HepG2 (cell line): ENCODE data around the gene CLDND2. TPM values are rescaled to one million over a fixed set of nuclear protein-coding genes. Genes with fewer than 3 reads are reported as not detected.

ENCODE experiments used
- ATF7-NPFF ChIP-seq: sonication (generic); formaldehyde crosslinking; IDR thresholded peaks from 2 replicates; pipeline ENCODE4 v1.8.1; 2023; ENCODE audit warnings: mild to moderate bottlenecking, low read depth, missing genetic modification reagents, moderate library complexity
- CBX1 ChIP-seq: IDR thresholded peaks from one replicate; pipeline ENCODE4 v1.6.1; 2016; ENCODE audit warnings: antibody characterized with exemption, low read depth
- EEA1 ChIP-seq: sonication (generic); formaldehyde crosslinking; IDR thresholded peaks from 2 replicates; pipeline ENCODE4 v1.5.1; 2020; ENCODE audit warnings: mild to moderate bottlenecking, missing genetic modification reagents, borderline replicate concordance
- ELF3 ChIP-seq: IDR thresholded peaks from 2 replicates; pipeline ENCODE4 v1.6.1; 2016; ENCODE audit warnings: missing genetic modification reagents, missing compliant biosample characterization
- FOXP1 ChIP-seq, 2 experiments: fragments of 450-650 bp in 1 of 2; IDR thresholded peaks; 2 replicates each; pipeline ENCODE4 v1.6.1; 2017 to 2018; ENCODE audit warnings: antibody characterized with exemption in 1 of 2
- HNRNPLL ChIP-seq: fragments of 200-400 bp; formaldehyde crosslinking; IDR thresholded peaks from 2 replicates; pipeline ENCODE4 v1.6.1; 2017; ENCODE audit warnings: mild to moderate bottlenecking, low read depth, low read length; ENCODE audit not compliant: poor library complexity, severe bottlenecking
- KMT2B ChIP-seq: IDR thresholded peaks from 2 replicates; pipeline ENCODE4 v1.6.1; 2016; ENCODE audit warnings: missing genetic modification reagents, missing compliant biosample characterization
- MAZ ChIP-seq, 2 experiments: sonication (generic) in 1 of 2; formaldehyde crosslinking in 1 of 2; IDR thresholded peaks; 2 replicates each; pipeline versions ENCODE4 v1.5.0 to v1.6.1; 2012 to 2020; ENCODE audit warnings: low read depth in 2 of 2, mild to moderate bottlenecking in 2 of 2, borderline replicate concordance in 1 of 2, improper control_type of control experiment in 1 of 2, low read length in 1 of 2, missing genetic modification reagents in 1 of 2, moderate library complexity in 1 of 2
- PRPF4 ChIP-seq: fragments of 200-400 bp; formaldehyde crosslinking; IDR thresholded peaks from 2 replicates; pipeline ENCODE4 v1.6.1; 2016; ENCODE audit warnings: low read length, low read depth; ENCODE audit not compliant: poor library complexity, severe bottlenecking
- RARA ChIP-seq: IDR thresholded peaks from 2 replicates; pipeline ENCODE4 v1.6.1; 2016; ENCODE audit warnings: missing genetic modification reagents, missing compliant biosample characterization
- REPIN1 ChIP-seq: sonication (generic); formaldehyde crosslinking; IDR thresholded peaks from 2 replicates; pipeline ENCODE4 v1.8.0; 2022; ENCODE audit warnings: missing genetic modification reagents, low read depth, mild to moderate bottlenecking, borderline replicate concordance
- TBX3 ChIP-seq: fragments of 450-650 bp; IDR thresholded peaks from 2 replicates; pipeline ENCODE4 v1.6.1; 2017; ENCODE audit warnings: antibody characterized with exemption, mild to moderate bottlenecking, inconsistent platforms, borderline replicate concordance
- XRCC5 ChIP-seq: fragments of 200-400 bp; formaldehyde crosslinking; optimal IDR thresholded peaks from 2 replicates; pipeline ENCODE3; 2017; ENCODE audit warnings: mild to moderate bottlenecking, low read length
- ZC3H4 ChIP-seq: sonication (generic); formaldehyde crosslinking; IDR thresholded peaks from 2 replicates; pipeline ENCODE4 v1.4.0; 2020; ENCODE audit warnings: missing genetic modification reagents, borderline replicate concordance
- ZNF253 ChIP-seq: sonication (generic); formaldehyde crosslinking; IDR thresholded peaks from 2 replicates; pipeline ENCODE4 v1.8.0; 2022; ENCODE audit warnings: mild to moderate bottlenecking, missing genetic modification reagents, borderline replicate concordance
- ZNF430 ChIP-seq: sonication (generic); formaldehyde crosslinking; IDR thresholded peaks from 2 replicates; pipeline ENCODE4 v1.9.0; 2021; ENCODE audit warnings: mild to moderate bottlenecking, missing genetic modification reagents
- ZNF619 ChIP-seq: sonication (generic); formaldehyde crosslinking; IDR thresholded peaks from 2 replicates; pipeline ENCODE4 v1.4.0; 2020; ENCODE audit warnings: mild to moderate bottlenecking, missing genetic modification reagents
- ZNF674 ChIP-seq: sonication (generic); formaldehyde crosslinking; IDR thresholded peaks from 2 replicates; pipeline ENCODE4 v1.5.0; 2020; ENCODE audit warnings: low read depth, mild to moderate bottlenecking, missing genetic modification reagents
- polyA plus RNA-seq, 8 experiments: library from polyadenylated mRNA; depleted of rRNA in 3 of 8; stranded (reverse) in 7 of 8; unstranded in 1 of 8; fragments of >200 nt; fragmentation: Illumina TruSeq in 4 of 8; extraction: Trizol in 4 of 8; gene quantifications; 2 replicates each; pipeline versions ENCODE4 v1.2.1 to v1.2.3, GENCODE V29; 2011 to 2016; ENCODE audit warnings: low read depth in 4 of 8, missing spikeins in 1 of 8, mixed read lengths in 1 of 8; ENCODE audit not compliant: insufficient read depth in 1 of 8
- total RNA-seq, 5 experiments: library from RNA; depleted of rRNA; stranded (reverse); fragments of >200 nt; fragmentation: Illumina TruSeq; extraction: Trizol; gene quantifications; 2 replicates each; pipeline ENCODE4 v1.2.3, GENCODE V29; 2016; ENCODE audit warnings: low read depth in 1 of 5
- TF ChIP-seq, protein P1 (sequence below): sonication (generic); formaldehyde crosslinking; IDR thresholded peaks from 2 replicates; pipeline ENCODE4 v1.5.0; 2020; ENCODE audit warnings: mild to moderate bottlenecking, low read depth, missing genetic modification reagents, borderline replicate concordance
- TF ChIP-seq, protein P2 (sequence below): sonication (generic); formaldehyde crosslinking; IDR thresholded peaks from 2 replicates; pipeline ENCODE4 v1.4.0; 2020; ENCODE audit warnings: mild to moderate bottlenecking, missing genetic modification reagents
- TF ChIP-seq, protein P3 (sequence below): sonication (generic); formaldehyde crosslinking; conservative IDR thresholded peaks from 2 replicates; pipeline ENCODE4 v1.8.0; 2022; ENCODE audit warnings: missing genetic modification reagents
- TF ChIP-seq, protein P4 (sequence below): sonication (generic); formaldehyde crosslinking; IDR thresholded peaks from 2 replicates; pipeline ENCODE4 v1.4.0; 2020; ENCODE audit warnings: missing genetic modification reagents

CLDND2 gene
- total and polyA plus RNA-seq, 2 of the 13 experiments (the other 11 are each of a cell fraction or from before 2014, with no cell fraction given) = 0.84 to 1.8 TPM

DNA sequence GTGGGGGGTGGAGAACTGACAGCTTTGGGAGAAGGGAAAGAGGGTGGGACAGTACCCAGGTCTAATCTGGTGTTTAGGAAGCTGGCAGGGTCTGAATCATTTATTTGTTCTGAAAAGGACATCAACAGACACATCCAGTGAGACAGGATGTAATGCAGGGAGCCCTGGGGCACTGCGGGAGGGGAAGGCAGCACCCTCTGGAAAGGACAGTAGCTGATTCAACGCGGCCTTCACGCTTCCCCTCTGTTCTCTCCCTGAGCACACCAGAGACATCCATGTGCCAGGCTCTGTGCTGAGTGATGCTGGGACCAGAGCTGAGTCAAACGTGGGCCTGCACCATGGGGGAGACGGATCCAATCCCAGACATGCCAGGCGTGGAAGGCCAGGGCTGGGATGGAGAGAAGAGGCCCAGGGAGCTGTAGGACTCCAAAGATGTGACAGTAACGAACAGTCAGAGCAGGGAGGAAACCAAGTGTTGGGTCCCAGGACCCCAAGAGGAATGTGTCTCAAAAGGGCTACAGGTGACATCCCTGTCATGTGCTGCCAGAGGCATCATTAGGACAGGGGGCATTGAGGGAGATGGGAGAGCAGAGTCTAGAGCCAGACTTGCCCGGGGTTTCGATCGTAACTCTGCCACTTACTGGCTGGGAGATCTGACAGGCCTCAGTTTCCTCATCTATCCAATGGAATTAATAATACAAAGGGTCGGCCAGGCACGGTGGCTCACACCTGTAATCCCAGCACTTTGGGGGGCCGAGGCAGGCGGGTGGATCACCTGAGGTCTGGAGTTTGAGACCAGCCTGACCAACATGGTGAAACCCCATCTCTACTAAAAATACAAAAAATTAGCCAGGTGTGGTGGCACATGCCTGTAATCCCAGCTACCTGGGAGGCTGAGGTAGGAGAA, 4.3 kb downstream of the CLDND2 start (continued):
- TF ChIP-seq ATF7-NPFF (CRISPR knock-in tag) = 0 out of 2 replicates have a peak, but pooled peaks have one; percentile 44
- peak; percentile 83; the same call in 1 of the 2 replicates for TF ChIP-seq ZC3H4 (CRISPR knock-in tag)
- TF ChIP-seq, protein P1, sequence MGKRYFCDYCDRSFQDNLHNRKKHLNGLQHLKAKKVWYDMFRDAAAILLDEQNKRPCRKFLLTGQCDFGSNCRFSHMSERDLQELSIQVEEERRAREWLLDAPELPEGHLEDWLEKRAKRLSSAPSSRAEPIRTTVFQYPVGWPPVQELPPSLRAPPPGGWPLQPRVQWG = no peak
- peak; percentile 46; the same call in 1 of the 2 replicates for TF ChIP-seq RARA (CRISPR knock-in tag)
- TF ChIP-seq HNRNPLL = no peak
- no peak for TF ChIP-seq CBX1
- no peak for TF ChIP-seq PRPF4
- no peak for TF ChIP-seq ZNF253 (CRISPR knock-in tag)
- TF ChIP-seq ELF3 (CRISPR knock-in tag) = peak; percentile 39; the same call in 1 of the 2 replicates
- no peak for TF ChIP-seq FOXP1 (IDR thresholded peaks at IDR 0.05)
- TF ChIP-seq FOXP1 (CRISPR knock-in tag; IDR thresholded peaks at IDR 0.05) = 0 out of 2 replicates have a peak, but pooled peaks have one; percentile 27
- 0 out of 2 replicates have a peak, but pooled peaks have one; percentile 20 for TF ChIP-seq ZNF619 (CRISPR knock-in tag)
- TF ChIP-seq, protein P2, sequence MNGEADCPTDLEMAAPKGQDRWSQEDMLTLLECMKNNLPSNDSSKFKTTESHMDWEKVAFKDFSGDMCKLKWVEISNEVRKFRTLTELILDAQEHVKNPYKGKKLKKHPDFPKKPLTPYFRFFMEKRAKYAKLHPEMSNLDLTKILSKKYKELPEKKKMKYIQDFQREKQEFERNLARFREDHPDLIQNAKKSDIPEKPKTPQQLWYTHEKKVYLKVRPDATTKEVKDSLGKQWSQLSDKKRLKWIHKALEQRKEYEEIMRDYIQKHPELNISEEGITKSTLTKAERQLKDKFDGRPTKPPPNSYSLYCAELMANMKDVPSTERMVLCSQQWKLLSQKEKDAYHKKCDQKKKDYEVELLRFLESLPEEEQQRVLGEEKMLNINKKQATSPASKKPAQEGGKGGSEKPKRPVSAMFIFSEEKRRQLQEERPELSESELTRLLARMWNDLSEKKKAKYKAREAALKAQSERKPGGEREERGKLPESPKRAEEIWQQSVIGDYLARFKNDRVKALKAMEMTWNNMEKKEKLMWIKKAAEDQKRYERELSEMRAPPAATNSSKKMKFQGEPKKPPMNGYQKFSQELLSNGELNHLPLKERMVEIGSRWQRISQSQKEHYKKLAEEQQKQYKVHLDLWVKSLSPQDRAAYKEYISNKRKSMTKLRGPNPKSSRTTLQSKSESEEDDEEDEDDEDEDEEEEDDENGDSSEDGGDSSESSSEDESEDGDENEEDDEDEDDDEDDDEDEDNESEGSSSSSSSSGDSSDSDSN = peak; percentile 54
- TF ChIP-seq MAZ (IDR thresholded peaks at IDR 0.05; ENCODE audit: borderline replicate concordance, low read depth, low read length) = no peak
- TF ChIP-seq MAZ (CRISPR knock-in tag; IDR thresholded peaks at IDR 0.05; ENCODE audit: low read depth) = no peak
- TF ChIP-seq ZNF674 (CRISPR knock-in tag) = no peak
- TF ChIP-seq ZNF430 (CRISPR knock-in tag) = no peak
- TF ChIP-seq TBX3 = no peak
- TF ChIP-seq REPIN1 (CRISPR knock-in tag) = no peak
- TF ChIP-seq, protein P3, sequence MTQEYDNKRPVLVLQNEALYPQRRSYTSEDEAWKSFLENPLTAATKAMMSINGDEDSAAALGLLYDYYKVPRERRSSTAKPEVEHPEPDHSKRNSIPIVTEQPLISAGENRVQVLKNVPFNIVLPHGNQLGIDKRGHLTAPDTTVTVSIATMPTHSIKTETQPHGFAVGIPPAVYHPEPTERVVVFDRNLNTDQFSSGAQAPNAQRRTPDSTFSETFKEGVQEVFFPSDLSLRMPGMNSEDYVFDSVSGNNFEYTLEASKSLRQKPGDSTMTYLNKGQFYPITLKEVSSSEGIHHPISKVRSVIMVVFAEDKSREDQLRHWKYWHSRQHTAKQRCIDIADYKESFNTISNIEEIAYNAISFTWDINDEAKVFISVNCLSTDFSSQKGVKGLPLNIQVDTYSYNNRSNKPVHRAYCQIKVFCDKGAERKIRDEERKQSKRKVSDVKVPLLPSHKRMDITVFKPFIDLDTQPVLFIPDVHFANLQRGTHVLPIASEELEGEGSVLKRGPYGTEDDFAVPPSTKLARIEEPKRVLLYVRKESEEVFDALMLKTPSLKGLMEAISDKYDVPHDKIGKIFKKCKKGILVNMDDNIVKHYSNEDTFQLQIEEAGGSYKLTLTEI = no peak
- no peak for TF ChIP-seq KMT2B (CRISPR knock-in tag)
- TF ChIP-seq XRCC5 = no peak
- TF ChIP-seq, protein P4, sequence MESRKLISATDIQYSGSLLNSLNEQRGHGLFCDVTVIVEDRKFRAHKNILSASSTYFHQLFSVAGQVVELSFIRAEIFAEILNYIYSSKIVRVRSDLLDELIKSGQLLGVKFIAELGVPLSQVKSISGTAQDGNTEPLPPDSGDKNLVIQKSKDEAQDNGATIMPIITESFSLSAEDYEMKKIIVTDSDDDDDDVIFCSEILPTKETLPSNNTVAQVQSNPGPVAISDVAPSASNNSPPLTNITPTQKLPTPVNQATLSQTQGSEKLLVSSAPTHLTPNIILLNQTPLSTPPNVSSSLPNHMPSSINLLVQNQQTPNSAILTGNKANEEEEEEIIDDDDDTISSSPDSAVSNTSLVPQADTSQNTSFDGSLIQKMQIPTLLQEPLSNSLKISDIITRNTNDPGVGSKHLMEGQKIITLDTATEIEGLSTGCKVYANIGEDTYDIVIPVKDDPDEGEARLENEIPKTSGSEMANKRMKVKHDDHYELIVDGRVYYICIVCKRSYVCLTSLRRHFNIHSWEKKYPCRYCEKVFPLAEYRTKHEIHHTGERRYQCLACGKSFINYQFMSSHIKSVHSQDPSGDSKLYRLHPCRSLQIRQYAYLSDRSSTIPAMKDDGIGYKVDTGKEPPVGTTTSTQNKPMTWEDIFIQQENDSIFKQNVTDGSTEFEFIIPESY (CRISPR knock-in tag) = peak; percentile 22; the same call in 1 of the 2 replicates
- TF ChIP-seq EEA1 = no peak
